ENCODE results near the gene COL6A1. TPM values are rescaled to one million over a fixed set of nuclear protein-coding genes. Genes with fewer than 3 reads are reported as not detected.

COL6A1 gene
- total RNA-seq, 1 experiment from 2014 or later = 221 TPM

- H3K4me3 Mint-ChIP-seq = no peak overlapping the region
Measured at GRCh38 chr21:45983981-45984551, 2.5 kb downstream of the COL6A1 start.

GRCh38 chr21:45984584-45985095 lies 3.1 kb downstream of the COL6A1 start:
- no peak for TF ChIP-seq FOXJ3 (CRISPR knock-in tag; IDR thresholded peaks at IDR 0.05; ENCODE audit: borderline replicate concordance)
- no peak for TF ChIP-seq HMGA2 (CRISPR knock-in tag; IDR thresholded peaks at IDR 0.05)
- Mint-ChIP-seq H3K9me3 (no peaks in the 10 kb centered on the region), H3K4me3 (peak overlapping the region; percentile 21; the same call in 1 of the 2 replicates), H3K4me1 (peaks cover 4% of the 10 kb centered on the region), H3K27ac (peak overlapping the region; percentile 64), H3K36me3 (peaks cover 18% of the 10 kb centered on the region), H3K27me3 (ENCODE audit: low read depth) (peaks cover 3% of the 10 kb centered on the region)
- CTCF ChIA-PET = no interaction called here
- POLR2A ChIA-PET = no interaction called here
- no peak for DNase-seq (ENCODE audit: low spot score)
- ATAC-seq = no peak

More at GRCh38 chr21:45983981-45984551, 2.5 kb downstream of the COL6A1 start:
- Mint-ChIP-seq H3K4me1 (peaks cover 8% of the 10 kb centered on the region), H3K9me3 (no peaks in the 10 kb centered on the region), H3K36me3 (peaks cover 18% of the 10 kb centered on the region), H3K27ac (peak overlapping the region; percentile 64; the same call in 1 of the 2 replicates), H3K27me3 (ENCODE audit: low read depth) (peaks cover 7% of the 10 kb centered on the region)
- POLR2A ChIA-PET = no interaction called here
- ATAC-seq = no peak
- TF ChIP-seq STAT6 (CRISPR knock-in tag; conservative IDR thresholded peaks at IDR 0.05; ENCODE audit: low read depth) (no peak), HMGA2 (CRISPR knock-in tag; IDR thresholded peaks at IDR 0.05) (no peak), GABPB1 (CRISPR knock-in tag; IDR thresholded peaks at IDR 0.05) (no peak), ELF4 (CRISPR knock-in tag; IDR thresholded peaks at IDR 0.05; ENCODE audit: low read depth) (no peak)
- peak; percentile 12 for DNase-seq (ENCODE audit: low spot score)
- CTCF ChIA-PET = no interaction called here

- H3K4me3 Mint-ChIP-seq = no peak overlapping the region
- TF ChIP-seq ZNF121 (CRISPR knock-in tag; IDR thresholded peaks at IDR 0.05) = no peak
- TF ChIP-seq FOXJ3 (CRISPR knock-in tag; IDR thresholded peaks at IDR 0.05; ENCODE audit: borderline replicate concordance) = no peak
- no peak for TF ChIP-seq USF1 (CRISPR knock-in tag; IDR thresholded peaks at IDR 0.05)
- no peak for TF ChIP-seq TP53 (CRISPR knock-in tag; IDR thresholded peaks at IDR 0.05)
- TF ChIP-seq ZNF416 (CRISPR knock-in tag; IDR thresholded peaks at IDR 0.05) = no peak
- TF ChIP-seq NFE2L1 (CRISPR knock-in tag; IDR thresholded peaks at IDR 0.05) = no peak
- H3K27ac Mint-ChIP-seq = no peak overlapping the region
- peaks cover 3% of the 10 kb centered on the region; the same call in 1 of the 2 replicates for H3K4me1 Mint-ChIP-seq
- H3K36me3 Mint-ChIP-seq = peaks cover 18% of the 10 kb centered on the region
- peak; percentile 7 for DNase-seq (ENCODE audit: low spot score)
- ChIA-PET POLR2A (no interaction called here), CTCF (no interaction called here)
- no peaks in the 10 kb centered on the region for H3K27me3 Mint-ChIP-seq (ENCODE audit: low read depth)
- no peak for ATAC-seq
- no peaks in the 10 kb centered on the region for H3K9me3 Mint-ChIP-seq
Measured at GRCh38 chr21:45985471-45986315, 4.1 kb downstream of the COL6A1 start.

GRCh38 chr21:45986316-45987051 lies 4.9 kb downstream of the COL6A1 start:
- Mint-ChIP-seq H3K4me1 (peaks cover 3% of the 10 kb centered on the region; the same call in 1 of the 2 replicates), H3K4me3 (no peak overlapping the region), H3K36me3 (peaks cover 19% of the 10 kb centered on the region), H3K27ac (no peak overlapping the region), H3K9me3 (no peaks in the 10 kb centered on the region), H3K27me3 (ENCODE audit: low read depth) (no peaks in the 10 kb centered on the region)
- ATAC-seq (no peak), DNase-seq (ENCODE audit: low spot score) (peak; percentile 8)
- ChIA-PET CTCF (no interaction called here), POLR2A (no interaction called here)
- TF ChIP-seq E2F1 (CRISPR knock-in tag; IDR thresholded peaks at IDR 0.05) (no peak), NR1H2 (CRISPR knock-in tag; IDR thresholded peaks at IDR 0.05) (no peak), E2F4 (CRISPR knock-in tag; IDR thresholded peaks at IDR 0.05; ENCODE audit: borderline replicate concordance, low read depth) (no peak), ERG (CRISPR knock-in tag; IDR thresholded peaks at IDR 0.05) (no peak), NR2C2 (CRISPR knock-in tag; IDR thresholded peaks at IDR 0.05) (no peak)
